Measurements from ENCODE around the gene AUTS2. TPM values are rescaled to one million over a fixed set of nuclear protein-coding genes. Genes with fewer than 3 reads are reported as not detected.

Gene AUTS2
- total RNA-seq, 1 experiment from 2014 or later: 50.0 TPM

DNA sequence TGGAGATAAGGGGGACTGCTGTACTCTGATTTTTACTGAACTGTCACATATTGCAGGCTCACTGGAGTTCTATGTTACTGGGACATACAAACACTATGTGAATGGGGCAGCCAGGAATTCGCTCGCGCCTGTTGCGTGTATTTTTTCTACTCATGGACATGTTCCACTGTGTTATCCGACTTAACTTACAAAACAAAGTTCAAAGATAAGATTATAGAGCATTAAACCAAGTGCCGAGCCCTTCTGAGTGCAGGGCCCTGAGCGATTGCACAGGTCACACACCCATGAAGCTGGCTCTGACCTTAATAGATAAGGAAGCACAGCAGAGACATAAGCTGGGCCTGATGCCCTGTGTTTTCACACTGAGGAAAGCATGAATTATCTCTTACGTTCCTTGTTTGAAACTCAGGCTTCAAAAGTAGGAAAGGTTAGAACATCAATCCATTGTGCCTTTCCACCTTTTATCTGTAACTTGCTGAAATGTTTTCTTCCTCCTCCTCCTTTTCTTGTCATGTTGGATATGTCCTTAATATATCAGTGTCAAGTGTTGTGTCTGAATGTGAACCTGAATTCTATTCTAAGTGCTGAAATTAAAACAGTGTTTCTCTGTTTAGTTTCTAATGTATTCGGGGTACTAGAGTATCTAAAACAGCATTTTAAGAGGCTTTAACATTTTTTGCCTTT is 273.8 kb downstream of the AUTS2 start (continued):
- no peak for TF ChIP-seq FOXP1 (CRISPR knock-in tag; IDR thresholded peaks at IDR 0.05; ENCODE audit: borderline replicate concordance)

DNA sequence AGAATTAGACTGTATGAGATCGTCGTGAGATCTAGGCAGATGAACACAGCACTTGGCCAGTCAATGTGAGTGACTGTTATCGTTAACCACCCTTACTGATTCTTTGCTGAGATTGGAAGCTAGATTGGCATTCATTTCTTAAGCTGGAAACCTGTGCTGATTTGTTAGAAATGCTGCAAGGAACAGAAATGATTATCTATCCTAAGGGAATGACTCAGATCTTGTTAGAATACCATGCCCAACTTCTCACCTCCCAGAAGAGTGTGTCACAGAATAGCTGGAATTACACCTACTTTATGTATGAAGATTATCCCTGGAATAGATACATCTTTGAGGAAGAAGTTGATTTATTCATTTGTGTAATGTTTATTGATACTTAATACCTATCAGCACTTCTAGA is 275.2 kb downstream of the AUTS2 start:
- Mint-ChIP-seq H3K36me3 (no peaks in the 10 kb centered on the region), H3K4me1 (no peaks in the 10 kb centered on the region; the same call in 1 of the 2 replicates), H3K9me3 (no peaks in the 10 kb centered on the region), H3K4me3 (no peak overlapping the region), H3K27me3 (ENCODE audit: low read depth) (no peaks in the 10 kb centered on the region), H3K27ac (no peak overlapping the region)
- ChIA-PET POLR2A (no interaction called here), CTCF (no interaction called here)
- TF ChIP-seq PRRX2 (CRISPR knock-in tag; IDR thresholded peaks at IDR 0.05): no peak
- TF ChIP-seq, protein P1, sequence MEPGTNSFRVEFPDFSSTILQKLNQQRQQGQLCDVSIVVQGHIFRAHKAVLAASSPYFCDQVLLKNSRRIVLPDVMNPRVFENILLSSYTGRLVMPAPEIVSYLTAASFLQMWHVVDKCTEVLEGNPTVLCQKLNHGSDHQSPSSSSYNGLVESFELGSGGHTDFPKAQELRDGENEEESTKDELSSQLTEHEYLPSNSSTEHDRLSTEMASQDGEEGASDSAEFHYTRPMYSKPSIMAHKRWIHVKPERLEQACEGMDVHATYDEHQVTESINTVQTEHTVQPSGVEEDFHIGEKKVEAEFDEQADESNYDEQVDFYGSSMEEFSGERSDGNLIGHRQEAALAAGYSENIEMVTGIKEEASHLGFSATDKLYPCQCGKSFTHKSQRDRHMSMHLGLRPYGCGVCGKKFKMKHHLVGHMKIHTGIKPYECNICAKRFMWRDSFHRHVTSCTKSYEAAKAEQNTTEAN (CRISPR knock-in tag; IDR thresholded peaks at IDR 0.05): no peak
- TF ChIP-seq, protein P2, sequence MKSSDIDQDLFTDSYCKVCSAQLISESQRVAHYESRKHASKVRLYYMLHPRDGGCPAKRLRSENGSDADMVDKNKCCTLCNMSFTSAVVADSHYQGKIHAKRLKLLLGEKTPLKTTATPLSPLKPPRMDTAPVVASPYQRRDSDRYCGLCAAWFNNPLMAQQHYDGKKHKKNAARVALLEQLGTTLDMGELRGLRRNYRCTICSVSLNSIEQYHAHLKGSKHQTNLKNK (CRISPR knock-in tag; IDR thresholded peaks at IDR 0.05): no peak
- TF ChIP-seq ELF4 (CRISPR knock-in tag; IDR thresholded peaks at IDR 0.05; ENCODE audit: low read depth): no peak
- TF ChIP-seq, protein P3, sequence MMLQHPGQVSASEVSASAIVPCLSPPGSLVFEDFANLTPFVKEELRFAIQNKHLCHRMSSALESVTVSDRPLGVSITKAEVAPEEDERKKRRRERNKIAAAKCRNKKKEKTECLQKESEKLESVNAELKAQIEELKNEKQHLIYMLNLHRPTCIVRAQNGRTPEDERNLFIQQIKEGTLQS (CRISPR knock-in tag; conservative IDR thresholded peaks at IDR 0.05): no peak
- TF ChIP-seq, protein P4, sequence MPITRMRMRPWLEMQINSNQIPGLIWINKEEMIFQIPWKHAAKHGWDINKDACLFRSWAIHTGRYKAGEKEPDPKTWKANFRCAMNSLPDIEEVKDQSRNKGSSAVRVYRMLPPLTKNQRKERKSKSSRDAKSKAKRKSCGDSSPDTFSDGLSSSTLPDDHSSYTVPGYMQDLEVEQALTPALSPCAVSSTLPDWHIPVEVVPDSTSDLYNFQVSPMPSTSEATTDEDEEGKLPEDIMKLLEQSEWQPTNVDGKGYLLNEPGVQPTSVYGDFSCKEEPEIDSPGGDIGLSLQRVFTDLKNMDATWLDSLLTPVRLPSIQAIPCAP (CRISPR knock-in tag; IDR thresholded peaks at IDR 0.05): no peak
- no peak for TF ChIP-seq IRF2 (CRISPR knock-in tag; IDR thresholded peaks at IDR 0.05; ENCODE audit: borderline replicate concordance, low read depth)
- TF ChIP-seq RORB (CRISPR knock-in tag; IDR thresholded peaks at IDR 0.05): no peak
- TF ChIP-seq, protein P5, sequence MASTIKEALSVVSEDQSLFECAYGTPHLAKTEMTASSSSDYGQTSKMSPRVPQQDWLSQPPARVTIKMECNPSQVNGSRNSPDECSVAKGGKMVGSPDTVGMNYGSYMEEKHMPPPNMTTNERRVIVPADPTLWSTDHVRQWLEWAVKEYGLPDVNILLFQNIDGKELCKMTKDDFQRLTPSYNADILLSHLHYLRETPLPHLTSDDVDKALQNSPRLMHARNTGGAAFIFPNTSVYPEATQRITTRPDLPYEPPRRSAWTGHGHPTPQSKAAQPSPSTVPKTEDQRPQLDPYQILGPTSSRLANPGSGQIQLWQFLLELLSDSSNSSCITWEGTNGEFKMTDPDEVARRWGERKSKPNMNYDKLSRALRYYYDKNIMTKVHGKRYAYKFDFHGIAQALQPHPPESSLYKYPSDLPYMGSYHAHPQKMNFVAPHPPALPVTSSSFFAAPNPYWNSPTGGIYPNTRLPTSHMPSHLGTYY (CRISPR knock-in tag; IDR thresholded peaks at IDR 0.05): no peak
- ATAC-seq (no peak), DNase-seq (ENCODE audit: low spot score) (no peak)

DNA sequence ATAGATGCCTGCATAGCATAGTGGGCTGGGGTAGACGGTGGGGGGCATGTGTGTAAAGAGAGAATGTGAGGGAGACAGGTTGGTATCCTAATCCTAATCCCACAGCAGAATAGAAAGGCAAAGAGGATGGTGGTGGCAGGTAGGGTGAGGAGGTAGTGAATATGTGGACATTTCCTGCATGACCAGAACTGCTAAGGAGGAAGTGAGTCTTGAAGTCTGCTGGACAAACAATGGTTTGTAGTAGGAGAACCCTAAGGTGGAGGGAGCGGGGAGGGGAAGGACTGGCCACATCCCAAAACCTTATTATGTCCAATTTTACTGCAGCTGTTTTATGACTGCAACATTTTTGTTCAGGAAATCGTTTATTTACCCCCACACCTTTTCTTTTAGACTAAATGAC is 279.7 kb downstream of the AUTS2 start:
- Mint-ChIP-seq H3K36me3 (no peaks in the 10 kb centered on the region), H3K4me1 (no peaks in the 10 kb centered on the region; the same call in 1 of the 2 replicates), H3K4me3 (no peak overlapping the region), H3K9me3 (no peaks in the 10 kb centered on the region), H3K27ac (no peak overlapping the region), H3K27me3 (ENCODE audit: low read depth) (no peaks in the 10 kb centered on the region; the same call in 1 of the 2 replicates)
- ATAC-seq: no peak
- ChIA-PET CTCF (no interaction called here), POLR2A (no interaction called here)
- no peak for TF ChIP-seq SOX15 (CRISPR knock-in tag; IDR thresholded peaks at IDR 0.05)
- TF ChIP-seq, protein P6, sequence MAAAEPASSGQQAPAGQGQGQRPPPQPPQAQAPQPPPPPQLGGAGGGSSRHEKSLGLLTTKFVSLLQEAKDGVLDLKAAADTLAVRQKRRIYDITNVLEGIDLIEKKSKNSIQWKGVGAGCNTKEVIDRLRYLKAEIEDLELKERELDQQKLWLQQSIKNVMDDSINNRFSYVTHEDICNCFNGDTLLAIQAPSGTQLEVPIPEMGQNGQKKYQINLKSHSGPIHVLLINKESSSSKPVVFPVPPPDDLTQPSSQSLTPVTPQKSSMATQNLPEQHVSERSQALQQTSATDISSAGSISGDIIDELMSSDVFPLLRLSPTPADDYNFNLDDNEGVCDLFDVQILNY (CRISPR knock-in tag; IDR thresholded peaks at IDR 0.05): no peak
- no peak for TF ChIP-seq ZNF396 (CRISPR knock-in tag; IDR thresholded peaks at IDR 0.05; ENCODE audit: borderline replicate concordance)
- no peak for TF ChIP-seq FOXJ3 (CRISPR knock-in tag; IDR thresholded peaks at IDR 0.05; ENCODE audit: borderline replicate concordance)
- TF ChIP-seq, protein P2 (CRISPR knock-in tag; IDR thresholded peaks at IDR 0.05): no peak
- TF ChIP-seq, protein P7, sequence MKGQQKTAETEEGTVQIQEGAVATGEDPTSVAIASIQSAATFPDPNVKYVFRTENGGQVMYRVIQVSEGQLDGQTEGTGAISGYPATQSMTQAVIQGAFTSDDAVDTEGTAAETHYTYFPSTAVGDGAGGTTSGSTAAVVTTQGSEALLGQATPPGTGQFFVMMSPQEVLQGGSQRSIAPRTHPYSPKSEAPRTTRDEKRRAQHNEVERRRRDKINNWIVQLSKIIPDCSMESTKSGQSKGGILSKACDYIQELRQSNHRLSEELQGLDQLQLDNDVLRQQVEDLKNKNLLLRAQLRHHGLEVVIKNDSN (CRISPR knock-in tag; IDR thresholded peaks at IDR 0.05): no peak
- DNase-seq (ENCODE audit: low spot score): no peak
